Activated T-cell treated with anti-CD3 and anti-CD28 coated beads, Interleukin-2, amount 50 U/mL, for 1 hour (primary cell): Measurements from ENCODE around the gene VWF.
"Not testable (repeated sequence)": the region's sequence is repeated elsewhere in the genome, so short reads cannot be mapped to it uniquely, and the experiment has no call there.

Experiments used
- DNase-seq: peaks from one replicate; pipeline ENCODE4 v3.0.0-alpha.2; 2020

The VWF gene

DNA sequence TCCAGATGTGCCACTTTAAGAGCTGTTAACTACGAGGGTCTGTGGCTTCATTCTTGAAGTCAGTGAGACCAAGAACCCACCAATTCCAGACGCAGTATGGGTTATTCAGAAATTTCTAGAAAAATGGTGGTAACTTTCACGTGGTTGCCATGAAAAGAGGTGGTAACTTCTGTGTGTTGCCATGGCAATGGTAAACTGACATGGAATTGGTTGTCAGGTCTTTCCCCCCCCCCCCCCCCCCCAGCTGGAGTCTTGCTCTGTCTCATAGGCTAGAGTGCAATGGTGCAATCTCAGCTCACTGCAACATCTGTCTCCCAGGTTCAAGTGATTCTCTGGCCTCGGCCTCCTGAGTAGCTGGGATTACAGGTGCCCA is 18.8 kb upstream of the VWF start:
- DNase-seq, result no peak

- not testable (repeated sequence) for DNase-seq
Measured at GRCh38 chr12:6142368-6143302, 18.2 kb upstream of the VWF start.

- DNase-seq, result not testable (repeated sequence)
Measured at GRCh38 chr12:6141731-6142367, 17.4 kb upstream of the VWF start.

DNA sequence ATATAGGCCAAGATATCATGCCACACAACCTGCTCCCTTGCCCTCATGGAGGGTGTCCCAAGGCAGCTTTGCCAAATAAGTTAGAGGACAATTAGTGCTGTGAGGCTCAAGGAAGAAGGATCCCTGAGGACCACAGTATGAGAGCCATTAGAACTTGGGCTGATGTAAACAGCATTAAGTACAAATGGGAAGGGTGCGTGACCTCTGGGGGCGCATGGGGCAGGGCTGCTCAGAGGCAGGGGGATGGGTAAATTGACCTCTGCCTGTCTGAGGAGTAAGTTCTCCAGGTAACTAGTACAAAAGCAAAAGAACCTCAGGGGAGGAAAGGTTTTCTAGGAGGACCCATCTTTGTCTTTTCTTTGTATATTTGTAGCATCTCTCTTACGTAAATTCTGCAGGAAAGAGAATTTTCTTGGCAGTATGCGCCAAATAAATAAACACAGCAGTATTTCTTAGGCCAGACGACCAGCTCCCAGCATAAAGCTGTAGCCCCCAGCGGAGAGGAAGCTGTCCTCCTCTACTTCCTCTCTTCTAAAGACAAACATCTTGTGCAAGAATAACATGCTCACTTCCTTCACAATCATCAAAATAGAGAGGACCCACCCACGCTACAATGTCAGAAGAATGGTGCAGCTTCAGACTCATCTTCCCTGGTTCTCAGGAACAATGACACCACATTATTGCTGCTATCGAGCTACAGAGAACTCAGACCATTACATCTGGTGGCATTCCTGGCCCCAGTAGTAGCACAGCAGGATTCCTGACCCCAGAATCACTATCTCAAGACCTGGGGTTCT is 16.4 kb upstream of the VWF start:
- no peak for DNase-seq

DNA sequence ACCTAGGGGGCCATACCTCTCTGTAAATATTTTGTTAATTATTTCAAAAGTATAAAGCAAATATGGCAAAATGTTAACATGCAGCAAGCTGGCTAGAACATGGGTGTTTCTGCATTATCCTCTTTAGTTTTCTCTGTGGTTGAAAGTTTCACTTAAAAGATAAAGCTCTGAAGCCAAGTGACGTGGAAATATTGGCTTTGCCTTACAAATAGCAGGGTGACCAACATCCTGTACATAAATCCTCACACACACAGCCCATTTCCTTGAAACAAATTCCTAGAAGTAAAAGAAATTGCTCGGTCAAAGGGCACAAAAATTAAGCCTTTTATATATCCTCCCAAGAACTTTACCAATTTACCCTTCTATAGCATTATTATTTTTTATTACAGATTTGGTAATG is 10.6 kb upstream of the VWF start:
- DNase-seq, result no peak

DNA sequence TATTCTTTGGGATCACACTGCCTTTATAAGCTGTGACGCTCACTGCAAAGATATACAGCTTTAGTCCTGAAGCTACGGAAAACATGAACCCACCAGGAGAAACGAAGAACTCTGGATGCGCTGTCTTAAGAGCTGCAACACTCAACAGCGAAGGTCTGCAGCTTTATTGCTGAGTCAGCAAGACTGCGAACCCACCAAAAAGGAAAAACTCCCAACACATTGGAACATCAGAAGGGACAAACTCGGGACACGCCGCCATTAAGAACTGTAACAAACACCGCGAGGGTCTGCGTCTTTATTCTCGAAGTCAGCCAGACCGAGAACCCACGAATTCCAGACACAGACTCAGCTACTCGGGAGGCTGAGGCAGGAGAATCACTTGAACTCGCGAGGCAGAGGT is 9.2 kb upstream of the VWF start:
- no peak for DNase-seq

GRCh38 chr12:6132496-6132895 is 8.0 kb upstream of the VWF start:
- DNase-seq, result no peak

GRCh38 chr12:6125310-6125608 is 789 bp upstream of the VWF start:
- no peak for DNase-seq

GRCh38 chr12:6123258-6123657 is 1.2 kb downstream of the VWF start:
- DNase-seq, result no peak

DNA sequence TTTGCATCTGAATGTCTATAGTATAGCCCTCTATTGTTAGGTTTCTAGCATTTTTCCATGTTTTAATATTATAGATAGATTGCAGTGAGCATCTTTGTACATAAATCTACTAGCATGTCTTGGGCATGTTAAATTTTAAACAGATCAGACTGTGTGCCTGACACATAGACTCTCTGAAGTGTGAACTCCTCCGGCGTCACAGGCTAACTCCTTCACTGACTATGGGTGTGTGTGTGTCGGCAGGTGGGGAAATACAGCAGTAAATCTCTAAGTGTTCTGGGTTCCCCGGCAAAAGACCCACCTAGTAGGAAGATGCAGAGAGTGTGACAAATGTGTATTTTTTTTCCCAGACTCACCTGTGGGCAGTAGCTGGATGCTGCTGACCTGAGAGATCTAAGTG is 2.3 kb downstream of the VWF start:
- DNase-seq, result no peak

GRCh38 chr12:6120796-6121473 is 3.5 kb downstream of the VWF start:
- no peak for DNase-seq

DNA sequence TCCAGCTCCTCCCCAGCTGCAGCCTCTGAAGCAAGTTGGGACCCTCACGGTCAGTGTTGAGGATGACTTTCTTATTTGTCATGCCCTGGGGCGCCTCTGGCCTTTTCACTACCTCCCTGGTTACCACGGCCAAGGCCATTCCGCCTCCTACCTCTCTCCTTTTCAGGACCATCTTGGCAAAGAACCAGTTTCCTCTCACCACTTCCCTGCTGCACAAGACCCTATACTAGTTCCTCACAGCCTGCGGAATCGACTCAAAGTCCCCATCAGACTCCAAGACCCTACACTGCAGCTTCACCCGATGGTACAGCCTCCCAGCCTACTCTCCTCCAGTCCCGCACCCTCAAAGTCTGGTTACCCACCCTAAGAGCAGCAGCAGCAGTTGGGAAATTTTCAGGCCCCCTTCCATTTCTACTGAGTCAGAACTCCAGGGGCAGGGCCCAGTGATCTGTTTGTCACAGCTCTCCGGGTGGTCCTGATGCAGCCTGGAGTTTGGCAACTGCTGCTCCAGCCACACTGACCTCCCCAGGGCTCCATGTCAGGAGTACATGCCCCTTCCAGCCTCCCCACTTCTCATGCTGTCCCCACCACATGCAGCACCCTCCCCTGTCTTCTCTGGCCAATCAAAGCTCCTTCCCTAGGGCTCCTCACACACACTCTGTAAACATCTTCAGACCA is 5.4 kb downstream of the VWF start:
- DNase-seq, result no peak

DNA sequence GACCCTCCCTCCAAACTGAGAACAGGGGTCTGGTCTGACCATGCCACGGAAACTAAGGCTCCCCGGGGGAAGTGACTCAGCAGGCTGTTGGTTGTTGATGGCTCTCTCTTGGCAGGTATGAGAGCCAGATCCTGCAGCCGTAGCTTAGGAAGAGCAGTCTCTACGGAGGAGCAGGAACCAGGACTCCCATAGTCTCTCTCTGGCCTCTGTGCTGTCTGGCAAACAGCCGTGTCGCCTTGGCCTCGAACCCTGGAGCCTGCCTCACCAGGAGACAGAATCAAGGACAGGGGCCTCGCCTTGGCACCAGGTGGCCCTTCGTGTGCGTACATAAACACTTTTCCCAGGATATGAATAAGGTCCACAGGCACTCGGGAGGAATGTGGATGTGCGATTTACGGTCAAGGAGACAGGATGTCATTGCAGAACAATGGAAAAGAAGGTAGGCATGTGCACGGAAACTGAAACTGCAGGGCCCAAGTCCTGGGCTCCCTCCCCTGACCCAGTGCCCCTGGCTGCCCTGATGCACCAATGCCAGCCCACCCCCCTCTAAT is 7.9 kb downstream of the VWF start:
- DNase-seq, result no peak

GRCh38 chr12:6115389-6115788 is 9.1 kb downstream of the VWF start:
- DNase-seq, result no peak

- no peak for DNase-seq
Measured at GRCh38 chr12:6114476-6114870, 10.0 kb downstream of the VWF start.

DNA sequence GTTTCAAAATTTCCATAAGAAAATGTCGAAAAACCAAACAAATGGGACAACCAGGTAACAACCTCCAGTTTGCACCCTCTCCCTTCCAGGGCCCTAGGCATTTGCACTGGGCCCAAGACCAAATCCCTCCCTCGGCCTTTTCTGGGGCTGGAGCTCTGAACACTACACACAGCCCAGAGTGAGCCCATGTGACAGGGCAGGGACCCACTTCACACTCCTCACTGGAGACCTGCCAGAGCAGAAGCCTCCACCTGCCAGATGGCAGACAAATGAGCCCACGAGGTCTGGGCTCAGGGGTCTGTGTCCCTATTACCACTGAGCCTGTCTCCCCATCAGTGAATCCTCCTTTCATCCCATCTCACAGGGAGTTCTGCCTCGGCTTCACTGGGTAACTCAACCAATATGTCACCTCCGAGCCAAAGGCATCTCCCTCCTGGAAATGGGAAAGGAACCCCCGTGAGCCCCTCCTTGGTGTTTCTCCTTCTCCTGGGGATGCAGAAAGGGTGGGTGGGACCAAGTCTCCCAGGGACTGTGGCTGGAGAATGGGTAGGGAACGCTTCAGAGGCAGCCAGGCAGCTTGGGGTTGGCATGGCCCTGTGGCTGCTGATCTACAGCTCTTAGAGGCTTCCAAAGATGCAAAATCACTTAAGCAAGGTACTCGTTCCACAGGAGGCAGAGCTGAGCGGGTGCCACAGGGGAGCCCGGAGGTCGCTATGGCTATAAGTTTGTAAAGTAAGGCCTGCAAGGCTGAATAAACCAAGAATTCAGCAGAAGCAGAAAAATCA is 10.6 kb downstream of the VWF start:
- no peak for DNase-seq

DNA sequence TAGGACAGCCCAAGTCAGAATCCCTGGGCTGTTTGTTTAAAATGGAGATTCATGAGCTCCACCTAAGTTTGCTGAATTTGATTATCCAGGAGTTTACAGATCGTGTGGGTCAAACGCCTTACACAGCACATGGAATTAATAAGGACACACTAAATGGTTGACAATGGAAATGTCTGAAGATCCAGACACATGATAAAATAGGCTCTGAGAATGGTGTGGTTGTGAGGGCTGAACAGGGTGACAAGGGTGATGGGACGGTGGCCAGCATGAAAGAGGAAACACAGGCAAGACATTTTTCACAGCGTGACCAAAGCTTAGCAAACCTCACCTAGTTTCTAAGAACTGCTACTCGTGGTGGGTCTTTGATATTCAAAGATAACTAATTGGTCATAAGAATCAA is 12.5 kb downstream of the VWF start:
- DNase-seq, result no peak

GRCh38 chr12:6110006-6110405 is 14.5 kb downstream of the VWF start:
- no peak for DNase-seq

GRCh38 chr12:6106218-6106617 is 18.3 kb downstream of the VWF start:
- no peak for DNase-seq

GRCh38 chr12:6104842-6105241 is 19.6 kb downstream of the VWF start:
- DNase-seq, result no peak

- DNase-seq, result no peak
Measured at GRCh38 chr12:6104027-6104426, 20.4 kb downstream of the VWF start.

- not testable (repeated sequence) for DNase-seq
Measured at GRCh38 chr12:6102021-6102420, 22.4 kb downstream of the VWF start.
